ENCODE results near the gene MGAT5B.

The MGAT5B gene

GRCh38 chr17:76930107-76930506 is 61.9 kb downstream of the MGAT5B start:
- no peak for DNase-seq

- no peak for DNase-seq
Measured at GRCh38 chr17:76932402-76933333, 64.5 kb downstream of the MGAT5B start.

GRCh38 chr17:76934561-76935320 is 66.5 kb downstream of the MGAT5B start:
- no peak for DNase-seq

GRCh38 chr17:76935331-76935730 is 67.1 kb downstream of the MGAT5B start:
- DNase-seq: no peak

GRCh38 chr17:76937238-76937637 is 69.0 kb downstream of the MGAT5B start:
- no peak for DNase-seq

- DNase-seq: no peak
Measured at GRCh38 chr17:76938009-76938408, 69.8 kb downstream of the MGAT5B start.

- DNase-seq: no peak
Measured at GRCh38 chr17:76940295-76940694, 72.1 kb downstream of the MGAT5B start.

GRCh38 chr17:76940738-76941350 is 72.6 kb downstream of the MGAT5B start:
- no peak for DNase-seq

GRCh38 chr17:76943202-76943601 is 75.0 kb downstream of the MGAT5B start:
- no peak for DNase-seq

- DNase-seq: no peak
Measured at GRCh38 chr17:76943781-76944213, 75.6 kb downstream of the MGAT5B start.

GRCh38 chr17:76944477-76944876 is 76.3 kb downstream of the MGAT5B start:
- DNase-seq: no peak

GRCh38 chr17:76946111-76946771 is 78.0 kb downstream of the MGAT5B start:
- no peak for DNase-seq

GRCh38 chr17:76946772-76947135 is 78.5 kb downstream of the MGAT5B start:
- DNase-seq: no peak

- no peak for DNase-seq
Measured at GRCh38 chr17:76947309-76947708, 79.1 kb downstream of the MGAT5B start.

- no peak for DNase-seq
Measured at GRCh38 chr17:76947771-76948170, 79.6 kb downstream of the MGAT5B start.

GRCh38 chr17:76948301-76948700 is 80.1 kb downstream of the MGAT5B start:
- DNase-seq: no peak

- no peak for DNase-seq
Measured at GRCh38 chr17:76948726-76949342, 80.6 kb downstream of the MGAT5B start.

- DNase-seq: no peak
Measured at GRCh38 chr17:76949913-76950695, 81.9 kb downstream of the MGAT5B start.

GRCh38 chr17:76951375-76951905 is 83.2 kb downstream of the MGAT5B start:
- no peak for DNase-seq

- no peak for DNase-seq
Measured at GRCh38 chr17:76952402-76952801, 84.2 kb downstream of the MGAT5B start.

GRCh38 chr17:76953066-76953465 is 84.9 kb downstream of the MGAT5B start:
- DNase-seq: no peak

Measured in activated CD4-positive, alpha-beta T cell treated with anti-CD3 and anti-CD28 coated beads, Interleukin-2, amount 50 U/mL, for 16 hours (primary cell).